Measurements from ENCODE around the gene ACBD4. TPM values are rescaled to one million over a fixed set of nuclear protein-coding genes. Genes with fewer than 3 reads are reported as not detected.

ACBD4 gene
- total RNA-seq, 4 donors from 2014 or later = 2.2 to 3.2 (median 2.5) TPM

DNA sequence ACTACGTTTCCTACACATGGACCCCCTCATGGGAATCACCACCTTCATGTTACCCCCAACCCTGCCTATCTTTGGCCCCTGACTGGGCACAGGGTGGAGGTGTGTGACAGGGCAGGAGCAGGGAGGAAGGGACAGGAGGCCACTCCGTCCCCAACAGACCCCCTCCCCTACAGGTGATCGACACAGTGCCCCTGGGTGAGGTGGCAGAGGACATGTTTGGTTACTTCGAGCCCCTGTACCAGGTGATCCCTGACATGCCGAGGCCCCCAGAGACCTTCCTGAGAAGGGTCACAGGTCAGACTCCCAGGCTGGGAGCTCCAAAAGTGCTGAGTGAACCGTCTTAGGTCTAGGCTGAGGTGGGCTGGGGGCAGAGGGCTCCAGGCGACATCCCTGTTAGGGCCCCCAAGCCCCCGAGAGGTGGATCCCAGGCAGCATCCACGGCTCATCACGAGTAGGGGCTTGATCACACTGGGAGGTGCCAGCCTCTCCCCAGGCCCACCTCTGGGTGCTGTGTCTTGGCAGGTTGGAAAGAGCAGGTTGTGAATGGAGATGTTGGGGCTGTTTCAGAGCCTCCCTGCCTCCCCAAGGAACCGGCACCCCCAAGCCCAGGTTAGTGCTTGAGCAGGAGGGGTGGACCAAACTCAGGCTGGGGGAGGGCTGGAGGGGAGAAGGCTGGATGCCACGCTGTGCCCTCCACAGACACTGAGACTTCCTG is 1.5 kb downstream of the ACBD4 start:
- intact Hi-C loops (cut with DNase I; ENCODE audit: low total_unique reads) = no loop called here
- no peak overlapping the region for H3K4me3 ChIP-seq

GRCh38 chr17:45137561-45138305 is 2.2 kb downstream of the ACBD4 start:
- no peak for DNase-seq
- Histone ChIP-seq H3K4me1 (peaks cover 11 to 12% of the 10 kb centered on the region in 2 donors), H3K36me3 (no peaks in the 10 kb centered on the region), H3K27ac (no peak overlapping the region), H3K27me3 (no peaks in the 10 kb centered on the region), H3K9me3 (no peaks in the 10 kb centered on the region), H3K4me3 (no peak overlapping the region)
- in situ Hi-C loops (cut with MboI; ENCODE audit: low sequenced_read_pairs in 4 of 4) = loop anchor here in 3 of 4 donors (5.0 to 25.0 kb wide), 4 partner anchors 57 to 225 kb away; partner anchors contain the start of gene GFAP (in 2 of the 3)
- no peak for ATAC-seq
- no peak for TF ChIP-seq POLR2A (IDR thresholded peaks at IDR 0.05)
- TF ChIP-seq, protein P1, sequence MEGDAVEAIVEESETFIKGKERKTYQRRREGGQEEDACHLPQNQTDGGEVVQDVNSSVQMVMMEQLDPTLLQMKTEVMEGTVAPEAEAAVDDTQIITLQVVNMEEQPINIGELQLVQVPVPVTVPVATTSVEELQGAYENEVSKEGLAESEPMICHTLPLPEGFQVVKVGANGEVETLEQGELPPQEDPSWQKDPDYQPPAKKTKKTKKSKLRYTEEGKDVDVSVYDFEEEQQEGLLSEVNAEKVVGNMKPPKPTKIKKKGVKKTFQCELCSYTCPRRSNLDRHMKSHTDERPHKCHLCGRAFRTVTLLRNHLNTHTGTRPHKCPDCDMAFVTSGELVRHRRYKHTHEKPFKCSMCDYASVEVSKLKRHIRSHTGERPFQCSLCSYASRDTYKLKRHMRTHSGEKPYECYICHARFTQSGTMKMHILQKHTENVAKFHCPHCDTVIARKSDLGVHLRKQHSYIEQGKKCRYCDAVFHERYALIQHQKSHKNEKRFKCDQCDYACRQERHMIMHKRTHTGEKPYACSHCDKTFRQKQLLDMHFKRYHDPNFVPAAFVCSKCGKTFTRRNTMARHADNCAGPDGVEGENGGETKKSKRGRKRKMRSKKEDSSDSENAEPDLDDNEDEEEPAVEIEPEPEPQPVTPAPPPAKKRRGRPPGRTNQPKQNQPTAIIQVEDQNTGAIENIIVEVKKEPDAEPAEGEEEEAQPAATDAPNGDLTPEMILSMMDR (IDR thresholded peaks at IDR 0.05 in 4 of 5, conservative IDR thresholded peaks at IDR 0.05 in 1 of 5) = no peak
- intact Hi-C loops (cut with DNase I; ENCODE audit: low total_unique reads) = no loop called here

More for the DNA sequence above, 1.5 kb downstream of the ACBD4 start:
- ATAC-seq = no peak
- peaks cover 11 to 15% of the 10 kb centered on the region in 2 donors for H3K4me1 ChIP-seq
- H3K27me3 ChIP-seq = no peaks in the 10 kb centered on the region
- in situ Hi-C loops (cut with MboI; ENCODE audit: low sequenced_read_pairs in 4 of 4) = loop anchor here in 3 of 4 donors (5.0 to 25.0 kb wide), 4 partner anchors 58 to 225 kb away; partner anchors contain the start of gene GFAP (in 2 of the 3)
- H3K27ac ChIP-seq = no peak overlapping the region
- DNase-seq = no peak
- H3K9me3 ChIP-seq = no peaks in the 10 kb centered on the region
- TF ChIP-seq, protein P1 (IDR thresholded peaks at IDR 0.05 in 4 of 5, conservative IDR thresholded peaks at IDR 0.05 in 1 of 5) = no peak
- TF ChIP-seq POLR2A (IDR thresholded peaks at IDR 0.05) = no peak
- no peaks in the 10 kb centered on the region for H3K36me3 ChIP-seq

DNA sequence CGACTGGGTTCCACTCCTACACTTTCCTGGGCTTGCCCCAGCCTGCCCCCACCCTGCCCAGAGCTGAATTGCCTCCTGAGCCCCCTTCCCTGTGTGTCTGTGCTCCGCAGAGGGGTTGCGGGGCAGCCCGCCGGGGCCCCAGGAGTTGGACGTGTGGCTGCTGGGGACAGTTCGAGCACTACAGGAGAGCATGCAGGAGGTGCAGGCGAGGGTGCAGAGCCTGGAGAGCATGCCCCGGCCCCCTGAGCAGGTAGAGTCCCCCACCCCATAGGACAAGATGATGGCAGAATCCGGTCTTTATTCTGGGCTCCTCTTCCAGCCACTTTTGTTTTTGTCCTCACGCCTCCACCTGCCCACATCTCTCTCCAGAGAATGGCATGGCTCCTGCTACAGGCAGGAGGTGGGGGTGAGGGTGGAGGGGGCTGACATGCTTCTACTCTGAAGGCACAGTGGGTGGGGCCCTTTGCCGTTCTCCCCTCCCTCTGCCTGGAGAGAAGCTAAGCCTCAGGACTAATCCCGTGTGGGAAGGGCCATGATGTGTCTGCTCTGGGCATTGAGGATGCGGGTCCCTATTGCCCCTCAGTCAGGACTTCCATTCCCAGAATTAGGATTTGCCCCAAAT is 3.5 kb downstream of the ACBD4 start:
- H3K9me3 ChIP-seq = no peaks in the 10 kb centered on the region
- DNase-seq = no peak
- no peaks in the 10 kb centered on the region for H3K27me3 ChIP-seq
- no peak overlapping the region for H3K4me3 ChIP-seq
- no peak overlapping the region for H3K27ac ChIP-seq
- no peaks in the 10 kb centered on the region for H3K36me3 ChIP-seq
- in situ Hi-C loops (cut with MboI; ENCODE audit: low sequenced_read_pairs in 4 of 4) (loop anchor here in 3 of 4 donors (5.0 to 25.0 kb wide), 4 partner anchors 56 to 227 kb away; partner anchors contain the start of gene GFAP (in 2 of the 3)), intact Hi-C loops (cut with DNase I; ENCODE audit: low total_unique reads) (no loop called here)
- H3K4me1 ChIP-seq = peaks cover 14 to 16% of the 10 kb centered on the region in 2 donors
- ATAC-seq = no peak
- no peak for TF ChIP-seq POLR2A (IDR thresholded peaks at IDR 0.05)
- TF ChIP-seq, protein P1 (IDR thresholded peaks at IDR 0.05 in 4 of 5, conservative IDR thresholded peaks at IDR 0.05 in 1 of 5) = no peak

DNA sequence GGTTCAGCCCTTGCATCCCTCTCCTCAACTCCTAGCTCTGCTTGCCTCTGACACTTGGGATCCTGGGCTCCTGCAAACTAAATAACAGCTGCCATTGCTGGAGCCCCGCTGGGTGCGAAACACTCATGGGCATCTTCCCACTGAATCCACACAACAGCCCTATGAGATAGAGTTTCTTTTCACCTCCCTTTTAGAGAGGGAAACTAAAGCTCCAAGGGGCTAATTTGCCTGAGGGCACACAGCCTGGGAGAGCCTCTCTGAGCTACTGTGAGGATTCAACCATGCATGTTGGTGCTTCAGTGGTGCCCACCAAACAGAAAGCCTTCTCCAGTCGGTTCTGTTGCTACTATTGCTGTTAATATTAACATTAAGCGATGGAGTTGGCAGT is 4.0 kb downstream of the ACBD4 start:
- ATAC-seq = no peak
- in situ Hi-C loops (cut with MboI; ENCODE audit: low sequenced_read_pairs in 4 of 4) (loop anchor here in 3 of 4 donors (5.0 to 25.0 kb wide), 4 partner anchors 55 to 227 kb away; partner anchors contain the start of gene GFAP (in 2 of the 3)), intact Hi-C loops (cut with DNase I; ENCODE audit: low total_unique reads) (no loop called here)
- no peaks in the 10 kb centered on the region for H3K27me3 ChIP-seq
- H3K9me3 ChIP-seq = no peaks in the 10 kb centered on the region
- peaks cover 16% of the 10 kb centered on the region in 2 donors for H3K4me1 ChIP-seq
- H3K36me3 ChIP-seq = no peaks in the 10 kb centered on the region
- no peak overlapping the region for H3K4me3 ChIP-seq
- TF ChIP-seq, protein P1 (IDR thresholded peaks at IDR 0.05 in 4 of 5, conservative IDR thresholded peaks at IDR 0.05 in 1 of 5) = no peak
- TF ChIP-seq POLR2A (IDR thresholded peaks at IDR 0.05) = no peak
- H3K27ac ChIP-seq = no peak overlapping the region
- DNase-seq = no peak

All from gastrocnemius medialis (tissue), 4 donors.